T-helper 1 cell treated with Interleukin-12 subunit alpha and Interleukin-12 subunit beta and Interleukin-4 antibody, amounts not matched to agents 30 ng/mL and 1 ng/mL, for 36 hours (primary cell): Measurements from ENCODE around the gene TP53. TPM values are rescaled to one million over a fixed set of nuclear protein-coding genes. Genes with fewer than 3 reads are reported as not detected.

Experiments
- intact Hi-C: fragments of 100-400 bp; cut with micrococcal nuclease; formaldehyde crosslinking; loops from one replicate; pipeline ENCODE4 v1.15.1; 2024
- total RNA-seq: library from RNA; stranded (reverse); gene quantifications from 2 replicates; pipeline ENCODE4 v1.2.3, GENCODE V29; 2022

The TP53 gene
- total RNA-seq, 1 donor from 2014 or later, result 207 TPM

DNA sequence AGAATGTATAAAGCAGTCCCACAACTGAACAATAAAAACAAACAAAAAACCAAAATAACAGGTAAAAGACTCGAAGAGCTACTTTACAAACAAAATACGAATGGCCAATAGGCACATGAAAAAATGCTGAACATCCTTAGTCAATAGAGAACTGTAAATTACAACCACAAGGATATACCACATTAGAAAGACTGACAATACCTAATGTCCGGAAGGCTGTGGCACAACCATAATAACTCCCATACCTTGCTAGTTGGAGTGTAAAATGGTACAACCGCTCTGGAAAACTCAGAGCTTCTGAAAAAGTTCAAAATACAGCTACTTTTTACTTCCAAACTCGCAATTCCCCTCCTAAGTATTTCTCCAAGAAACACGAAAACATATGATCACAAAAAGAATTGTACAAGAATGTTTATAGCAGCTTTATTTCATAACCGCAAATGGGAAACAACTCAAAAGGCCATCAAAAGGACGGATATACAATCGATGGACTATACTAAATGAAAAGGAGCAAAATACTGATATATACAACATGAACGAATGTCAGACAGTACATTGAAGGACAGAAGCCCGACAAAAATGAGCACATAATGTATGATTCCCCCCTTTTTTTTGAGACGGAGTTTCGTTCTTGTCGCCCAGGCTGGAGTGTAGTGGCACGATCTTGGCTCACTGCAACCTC lies 2.3 kb downstream of the TP53 start:
- intact Hi-C loops, result no loop called here

DNA sequence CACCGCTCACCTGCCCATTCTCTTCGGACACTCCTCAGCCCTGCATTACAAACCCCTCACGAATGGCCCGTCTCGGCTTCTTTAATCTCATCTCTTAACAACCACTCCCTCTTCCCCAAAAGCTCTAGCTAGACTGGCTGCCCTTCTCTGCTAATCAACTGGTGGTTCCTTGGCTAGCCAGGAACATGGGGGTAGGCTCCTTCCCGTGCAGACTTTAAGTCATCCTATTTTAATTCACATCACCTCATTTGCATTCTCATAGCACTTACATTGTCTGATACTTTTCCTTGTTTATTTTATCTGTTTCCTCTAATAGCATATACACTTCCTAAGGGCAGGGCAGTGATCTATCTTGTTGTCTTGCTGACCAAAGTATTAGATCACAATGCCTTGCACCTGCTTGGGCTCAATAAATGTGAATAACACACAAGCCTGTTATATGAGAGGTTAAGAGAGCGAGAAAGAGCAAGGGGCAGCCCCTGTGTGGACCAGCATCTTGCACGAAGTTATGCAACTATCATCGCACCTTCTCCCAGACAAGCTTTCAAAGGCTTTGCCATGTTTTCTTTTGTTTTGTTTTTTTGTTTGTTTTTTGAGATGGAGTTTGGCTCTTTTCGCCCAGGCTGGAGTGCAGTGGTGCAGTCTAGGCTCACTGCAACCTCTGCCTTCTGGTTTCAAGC lies 9.8 kb downstream of the TP53 start:
- intact Hi-C loops, result loop anchor here (10.0 kb wide), 1 partner anchor 153 kb away; no protein-coding TSS in a partner anchor

DNA sequence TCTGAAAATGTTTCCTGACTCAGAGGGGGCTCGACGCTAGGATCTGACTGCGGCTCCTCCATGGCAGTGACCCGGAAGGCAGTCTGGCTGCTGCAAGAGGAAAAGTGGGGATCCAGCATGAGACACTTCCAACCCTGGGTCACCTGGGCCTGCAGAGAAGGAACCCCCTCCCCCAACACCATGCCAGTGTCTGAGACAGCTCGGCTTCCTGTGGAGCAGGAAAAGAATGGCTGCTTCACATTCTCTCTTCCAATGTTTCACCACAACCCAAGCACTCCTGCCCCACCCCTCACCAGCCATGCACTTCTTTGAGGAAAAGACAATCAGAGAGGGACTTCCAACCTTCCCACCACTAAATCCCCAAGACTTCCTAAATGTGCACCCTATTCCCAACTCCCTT lies 10.8 kb downstream of the TP53 start:
- intact Hi-C loops, result loop anchor here (10.0 kb wide), 1 partner anchor 152 kb away; no protein-coding TSS in a partner anchor

DNA sequence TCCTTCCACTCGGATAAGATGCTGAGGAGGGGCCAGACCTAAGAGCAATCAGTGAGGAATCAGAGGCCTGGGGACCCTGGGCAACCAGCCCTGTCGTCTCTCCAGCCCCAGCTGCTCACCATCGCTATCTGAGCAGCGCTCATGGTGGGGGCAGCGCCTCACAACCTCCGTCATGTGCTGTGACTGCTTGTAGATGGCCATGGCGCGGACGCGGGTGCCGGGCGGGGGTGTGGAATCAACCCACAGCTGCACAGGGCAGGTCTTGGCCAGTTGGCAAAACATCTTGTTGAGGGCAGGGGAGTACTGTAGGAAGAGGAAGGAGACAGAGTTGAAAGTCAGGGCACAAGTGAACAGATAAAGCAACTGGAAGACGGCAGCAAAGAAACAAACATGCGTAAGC lies 12.4 kb downstream of the TP53 start:
- intact Hi-C loops, result loop anchor here (10.0 kb wide), 1 partner anchor 150 kb away; no protein-coding TSS in a partner anchor

DNA sequence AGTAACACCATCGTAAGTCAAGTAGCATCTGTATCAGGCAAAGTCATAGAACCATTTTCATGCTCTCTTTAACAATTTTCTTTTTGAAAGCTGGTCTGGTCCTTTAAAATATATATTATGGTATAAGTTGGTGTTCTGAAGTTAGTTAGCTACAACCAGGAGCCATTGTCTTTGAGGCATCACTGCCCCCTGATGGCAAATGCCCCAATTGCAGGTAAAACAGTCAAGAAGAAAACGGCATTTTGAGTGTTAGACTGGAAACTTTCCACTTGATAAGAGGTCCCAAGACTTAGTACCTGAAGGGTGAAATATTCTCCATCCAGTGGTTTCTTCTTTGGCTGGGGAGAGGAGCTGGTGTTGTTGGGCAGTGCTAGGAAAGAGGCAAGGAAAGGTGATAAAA lies 14.1 kb downstream of the TP53 start:
- intact Hi-C loops, result loop anchor here (1.0 to 10.0 kb wide), 2 partner anchors 41 to 148 kb away; no protein-coding TSS in a partner anchor

DNA sequence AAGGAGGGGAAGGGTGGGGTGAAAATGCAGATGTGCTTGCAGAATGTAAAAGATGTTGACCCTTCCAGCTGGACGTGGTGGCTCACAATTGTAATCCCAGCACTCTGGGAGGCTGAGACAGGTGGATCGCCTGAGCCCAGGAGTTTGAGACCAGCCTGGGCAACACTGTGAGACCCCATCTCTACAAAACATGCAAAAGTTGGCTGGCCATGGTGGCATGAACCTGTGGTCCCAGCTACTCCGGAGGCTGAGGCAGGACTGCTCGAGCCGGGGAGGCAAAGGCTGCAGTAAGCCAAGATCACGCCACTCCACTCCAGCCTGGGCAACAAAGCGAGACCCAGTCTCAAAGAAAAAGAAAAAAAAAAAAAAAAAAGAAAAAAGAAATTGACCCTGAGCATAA lies 18.8 kb downstream of the TP53 start:
- intact Hi-C loops, result no loop called here

DNA sequence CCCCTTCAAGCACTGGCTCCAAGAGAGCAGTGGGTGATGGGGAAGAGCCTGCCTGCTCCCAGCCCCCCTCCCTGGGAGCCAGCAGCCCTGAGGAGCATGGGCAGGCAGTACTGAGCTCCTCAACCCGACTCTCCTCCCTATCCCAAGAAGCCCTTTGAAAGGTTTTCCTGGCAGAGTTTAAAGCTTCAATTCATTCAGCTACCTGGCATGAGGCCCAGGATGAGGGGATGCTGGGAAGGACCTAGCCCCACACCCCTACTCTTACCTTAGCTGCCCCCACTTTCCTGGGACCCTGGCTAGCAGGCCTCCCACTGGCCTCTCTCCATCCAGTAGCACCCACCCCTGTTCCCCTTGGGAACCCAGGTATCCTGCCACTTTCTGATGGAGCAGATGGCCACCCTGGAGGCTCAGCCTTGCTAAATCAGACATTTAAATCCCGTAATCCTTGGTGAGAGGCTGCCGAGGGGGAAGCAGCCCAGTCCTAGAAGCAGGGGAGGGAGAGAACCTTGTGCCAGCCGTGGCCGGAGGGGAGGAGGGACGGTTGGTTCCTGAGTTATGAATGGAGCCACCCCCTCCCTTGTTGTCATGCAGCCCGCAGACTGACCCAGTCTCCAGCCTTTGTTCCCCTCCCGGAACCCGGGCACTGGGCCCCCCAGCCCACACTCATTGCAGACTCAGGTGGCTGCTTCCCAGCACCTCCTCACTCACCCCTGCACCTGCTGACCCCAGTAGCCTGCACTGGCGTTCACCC lies 19.5 kb downstream of the TP53 start:
- intact Hi-C loops, result no loop called here

DNA sequence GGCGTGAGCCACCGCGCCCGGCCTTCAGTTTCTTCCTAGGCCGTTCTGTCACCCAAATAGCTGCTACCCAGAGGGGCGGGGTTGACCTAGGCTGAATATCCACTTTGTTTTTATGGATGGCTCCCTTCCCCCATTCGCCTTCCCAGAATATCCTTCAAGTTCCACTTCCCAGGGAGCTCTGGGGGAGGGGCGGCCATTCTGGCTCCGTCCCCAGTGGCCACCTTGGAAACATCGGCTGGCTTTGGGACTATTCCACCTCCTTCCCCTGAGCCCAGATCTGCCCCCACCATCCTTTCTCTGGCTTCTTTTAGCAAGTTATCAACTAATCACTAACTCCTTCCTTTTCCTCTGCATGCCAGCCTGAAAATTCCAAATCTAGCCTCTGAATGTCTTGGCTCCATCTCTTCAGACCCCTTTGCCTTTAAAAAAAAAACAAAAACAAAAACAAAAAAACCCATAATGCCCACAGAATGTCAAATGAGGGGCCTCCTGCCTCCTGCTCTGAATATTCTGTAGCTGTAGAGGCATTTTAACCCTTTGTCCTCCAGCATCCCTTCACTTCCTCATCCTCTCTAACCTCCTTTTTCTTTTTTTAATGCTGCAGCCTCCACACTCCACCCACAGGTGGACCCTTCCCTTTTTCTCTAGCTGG lies 30.2 kb downstream of the TP53 start:
- intact Hi-C loops, result no loop called here

DNA sequence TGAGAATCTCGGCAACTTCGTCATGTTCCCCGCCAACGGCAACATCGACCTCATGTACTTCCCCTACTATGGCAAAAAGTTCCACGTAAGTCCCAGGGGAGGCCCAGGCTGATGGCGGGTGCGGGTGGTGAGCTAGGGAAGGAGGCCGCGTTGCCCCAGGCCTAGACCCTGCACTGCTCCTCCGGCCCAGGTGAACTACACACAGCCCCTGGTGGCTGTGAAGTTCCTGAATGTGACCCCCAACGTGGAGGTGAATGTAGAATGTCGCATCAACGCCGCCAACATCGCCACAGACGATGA lies 31.8 kb downstream of the TP53 start:
- intact Hi-C loops, result no loop called here

DNA sequence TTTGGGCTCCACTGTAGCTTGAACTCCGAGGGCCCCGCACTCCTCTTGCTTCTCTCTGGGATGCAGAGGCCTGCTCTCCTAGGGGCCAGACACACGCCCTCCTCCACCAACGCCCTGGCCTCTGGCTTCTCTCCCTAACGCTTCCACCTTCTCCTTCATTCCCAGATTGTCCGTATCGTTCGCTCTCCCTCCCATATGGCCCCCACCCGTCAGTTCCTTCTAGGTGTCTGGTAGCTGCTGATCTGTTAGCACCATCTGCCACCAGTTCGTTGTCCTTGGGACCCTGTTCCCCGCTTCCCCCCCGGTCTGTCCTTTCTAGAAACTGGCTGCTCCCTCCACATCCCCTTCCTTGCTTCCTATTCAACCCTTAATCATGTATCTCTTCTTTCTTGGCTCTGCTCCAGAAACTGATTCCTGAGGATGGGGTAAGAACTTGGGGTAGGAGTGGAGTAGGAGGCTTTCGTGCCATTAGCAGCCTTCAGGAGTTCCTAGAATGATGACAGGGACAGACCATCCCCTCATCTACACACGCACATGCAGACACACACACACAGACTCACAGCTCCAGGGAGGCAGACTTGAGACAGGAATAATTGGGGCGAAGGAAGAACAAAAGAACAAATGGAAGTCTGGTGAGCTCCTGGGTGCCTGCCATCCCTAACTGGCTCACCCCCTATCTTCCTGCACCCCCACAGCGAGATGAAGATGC lies 32.3 kb downstream of the TP53 start:
- intact Hi-C loops, result no loop called here

DNA sequence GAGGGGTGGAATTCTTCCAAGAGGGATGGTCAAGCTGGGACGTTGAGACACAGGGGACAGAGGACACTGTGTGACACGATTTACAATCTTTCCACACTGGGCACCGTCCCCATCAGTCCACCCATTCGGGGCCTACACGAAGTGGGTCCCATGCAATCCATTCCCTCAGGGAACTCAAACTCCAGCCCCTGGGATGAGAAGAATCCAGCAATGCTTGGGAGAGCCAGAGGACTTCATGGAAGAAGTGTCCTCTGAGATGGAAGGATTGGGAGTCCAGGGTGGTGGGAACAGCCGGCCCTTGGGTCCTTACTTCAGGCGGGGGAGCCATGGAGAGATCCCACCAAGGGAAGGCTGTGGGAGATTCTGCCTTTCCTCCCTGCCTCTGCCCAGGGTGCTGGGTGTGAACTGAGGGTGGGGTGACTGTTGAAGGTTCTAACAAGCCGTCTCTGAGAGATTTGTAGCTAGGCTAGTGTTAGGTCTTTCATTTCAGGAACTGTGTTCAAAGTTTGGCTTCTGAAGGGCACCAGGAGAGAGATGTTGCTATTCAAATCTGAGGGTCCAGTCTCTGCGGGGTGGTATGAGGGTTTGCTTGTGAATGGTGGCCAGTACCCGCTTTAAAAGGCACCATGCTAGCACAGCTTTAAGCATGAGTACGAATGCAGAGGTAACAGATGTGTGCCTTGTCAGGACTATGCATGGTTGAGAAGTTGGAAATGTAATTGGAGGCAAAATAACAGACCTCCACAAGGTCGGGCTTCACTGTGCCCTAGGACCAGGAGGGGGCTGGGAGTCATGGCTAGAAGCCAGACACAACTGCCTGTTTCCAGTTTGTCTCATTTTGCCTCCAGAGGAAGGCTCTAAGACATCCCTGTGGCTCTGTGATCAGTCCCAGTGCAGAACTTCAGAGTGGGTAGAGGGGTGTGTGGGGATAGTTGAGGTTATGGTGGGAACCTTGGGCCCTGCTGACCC lies 34.6 kb downstream of the TP53 start:
- intact Hi-C loops, result no loop called here

DNA sequence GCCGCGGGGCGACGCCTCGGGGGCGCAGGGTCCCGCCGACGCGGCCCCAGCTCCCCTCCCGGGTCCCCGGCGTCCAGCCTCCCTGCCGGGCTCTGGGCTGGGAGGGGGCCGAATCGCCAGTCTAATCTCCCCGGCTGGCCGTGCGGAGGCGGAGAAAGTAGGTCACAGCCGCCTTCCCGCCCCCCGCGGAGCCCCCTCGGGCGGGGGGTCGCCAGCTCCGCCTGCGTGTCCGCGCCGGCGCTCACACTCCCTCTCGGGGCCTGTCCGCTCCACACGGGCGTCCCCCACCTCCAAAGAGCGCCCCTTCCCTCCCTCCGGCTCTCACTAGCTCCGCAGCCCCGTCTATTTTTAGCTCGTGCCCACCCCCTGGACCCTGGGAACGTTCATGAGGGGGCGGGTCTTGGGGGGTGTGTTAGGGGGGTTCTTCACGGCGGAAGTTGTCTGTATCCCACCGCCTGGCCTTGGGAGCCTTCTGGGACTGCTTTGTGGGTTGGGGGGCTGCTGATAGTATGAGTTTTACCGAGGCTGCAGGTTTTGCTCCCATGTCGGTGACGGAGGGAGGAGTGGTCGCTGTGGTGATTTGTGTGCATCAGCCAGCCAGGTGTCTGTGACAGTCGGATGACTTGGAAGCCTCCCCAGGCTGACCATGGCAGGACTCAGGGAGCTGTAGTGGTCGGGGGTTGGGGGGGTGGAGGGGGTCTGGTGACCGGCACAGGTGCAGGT lies 35.5 kb downstream of the TP53 start:
- intact Hi-C loops, result no loop called here

DNA sequence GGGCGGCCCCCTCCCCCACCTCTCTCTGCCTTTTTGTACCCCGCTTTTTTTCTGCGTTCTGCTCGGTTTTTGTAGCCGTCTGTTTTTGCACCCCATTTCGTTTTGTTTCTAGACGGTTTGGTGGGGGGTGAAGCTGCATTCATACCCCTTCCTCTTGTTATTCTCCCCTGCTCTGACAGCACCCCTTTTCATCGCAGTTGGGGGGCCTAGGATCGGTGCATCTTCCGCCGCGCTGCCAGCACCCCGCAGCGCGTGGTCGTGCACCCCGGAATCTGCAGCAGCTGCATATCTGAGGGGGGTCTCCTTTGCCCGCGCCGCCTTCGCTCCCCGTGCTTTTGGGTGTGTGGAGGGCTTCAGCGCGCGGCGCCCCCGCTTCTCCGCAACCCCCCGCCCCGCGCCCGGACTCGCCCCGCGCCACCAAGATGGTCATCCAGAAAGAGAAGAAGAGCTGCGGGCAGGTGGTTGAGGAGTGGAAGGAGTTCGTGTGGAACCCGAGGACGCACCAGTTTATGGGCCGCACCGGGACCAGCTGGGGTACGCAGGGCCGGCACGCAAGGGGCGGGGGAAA lies 36.1 kb downstream of the TP53 start:
- intact Hi-C loops, result no loop called here

DNA sequence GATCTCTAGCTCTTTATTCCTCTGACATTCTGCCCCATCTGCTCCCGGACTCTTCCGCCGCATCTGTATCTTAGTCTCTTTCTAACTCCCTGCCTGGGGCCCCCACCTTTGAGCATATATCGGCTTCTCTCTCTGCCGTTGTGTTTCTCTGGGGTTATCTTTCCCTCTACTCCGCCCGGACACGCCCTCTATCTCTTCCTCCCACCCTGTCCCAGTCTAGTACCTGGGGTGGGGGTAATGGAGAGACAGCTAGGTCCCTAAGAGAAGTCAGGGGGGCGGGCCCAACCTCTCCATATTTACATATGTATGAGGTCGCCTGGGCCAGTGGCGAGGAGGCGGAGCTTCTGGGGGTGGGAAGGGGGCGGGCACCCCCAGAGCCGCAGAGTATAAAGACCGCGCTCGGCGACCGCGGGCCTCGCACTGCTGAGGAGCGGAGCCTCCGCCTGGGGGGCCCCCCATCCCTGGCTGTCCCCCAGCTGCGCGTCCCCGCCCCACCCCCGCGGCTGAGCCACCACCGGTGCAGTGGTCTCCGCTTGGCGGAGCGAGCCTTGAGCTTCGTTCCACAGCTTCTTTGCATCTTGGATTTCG lies 36.7 kb downstream of the TP53 start, which contains the start of gene ATP1B2:
Gene ATP1B2, plus strand, starts transcription at position 418 of the 588 bp plus-strand sequence. CDS start 593 bp downstream, outside the sequence.
- intact Hi-C loops, result loop anchor here (1.0 kb wide), 6 partner anchors 8 to 343 kb away; partner anchors contain the start of genes EIF5A, SAT2 and TMEM102

DNA sequence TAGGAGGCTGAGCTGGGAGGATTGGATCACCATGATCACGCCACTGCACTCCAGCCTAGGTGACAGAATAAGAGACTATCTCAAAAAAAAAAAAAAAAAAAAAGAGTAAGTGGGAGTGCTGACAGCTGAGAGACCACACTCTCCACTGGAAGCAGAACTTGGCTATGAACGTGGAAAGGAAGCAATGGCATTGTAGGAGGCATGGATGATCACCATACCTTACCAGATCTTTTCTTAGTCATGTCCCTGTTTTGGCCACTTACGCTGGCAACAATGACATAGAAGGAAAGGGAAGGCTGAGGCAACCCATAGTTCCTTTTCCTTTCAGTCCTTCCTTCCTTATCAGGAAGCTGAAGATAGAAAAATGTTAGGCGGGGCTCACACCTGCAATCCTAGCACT lies 40.3 kb downstream of the TP53 start:
- intact Hi-C loops, result no loop called here

DNA sequence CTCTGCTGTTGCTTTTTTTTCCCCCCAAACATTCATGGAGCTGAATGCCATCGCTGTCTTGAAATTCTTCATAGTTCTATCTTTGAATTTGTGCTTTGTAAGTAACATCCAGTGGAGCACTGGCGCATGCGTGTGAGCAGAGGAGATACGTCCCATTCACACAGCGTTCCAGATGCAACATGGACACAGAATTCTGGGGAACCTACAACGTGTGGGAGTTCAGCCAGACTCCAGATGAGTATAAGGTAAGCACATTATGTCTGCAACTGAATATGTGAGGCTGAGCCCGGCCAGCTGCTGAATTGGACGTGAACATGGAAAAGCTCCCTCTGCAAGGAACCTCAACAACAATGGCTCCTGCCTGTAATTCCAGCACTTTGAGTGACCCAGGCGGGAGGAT lies 40.8 kb downstream of the TP53 start:
- intact Hi-C loops, result no loop called here

DNA sequence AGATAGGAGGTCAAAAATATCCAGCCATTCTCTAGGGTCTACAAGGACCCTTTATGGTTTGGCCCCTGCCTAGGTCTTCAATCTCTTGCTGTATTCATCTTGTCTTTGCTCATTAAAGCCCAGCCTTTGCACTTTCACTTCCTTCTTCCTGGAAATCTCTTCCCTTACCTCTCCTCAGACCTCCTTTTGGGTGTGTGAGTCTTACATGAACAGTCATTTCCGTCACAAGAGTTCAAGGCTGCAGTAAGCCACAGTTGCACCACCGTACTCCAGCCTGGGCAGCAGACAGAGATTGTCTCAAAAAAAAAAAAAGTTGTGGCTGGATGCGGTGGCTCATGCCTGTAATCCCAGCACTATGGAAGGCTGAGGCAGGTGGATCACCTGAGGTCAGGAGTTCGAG lies 42.5 kb downstream of the TP53 start:
- intact Hi-C loops, result no loop called here

DNA sequence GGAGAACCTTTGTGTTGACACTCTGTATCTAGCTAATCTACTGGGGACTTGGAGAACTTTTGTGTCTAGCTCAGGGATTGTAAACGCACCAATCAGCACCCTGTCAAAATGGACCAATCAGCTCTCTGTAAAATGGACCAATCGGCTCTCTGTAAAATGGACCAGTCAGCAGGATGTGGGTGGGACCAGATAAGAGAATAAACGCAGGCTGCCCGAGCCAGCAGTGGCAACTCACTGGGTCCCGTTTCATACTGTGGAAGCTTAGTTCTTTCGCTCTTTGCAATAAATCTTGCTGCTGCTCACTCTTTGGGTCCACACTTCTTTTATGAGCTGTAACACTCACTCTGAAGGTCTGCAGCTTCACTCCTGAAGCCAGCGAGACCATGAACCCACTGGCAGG lies 45.7 kb downstream of the TP53 start:
- intact Hi-C loops, result loop anchor here (1.0 to 2.0 kb wide), 3 partner anchors 8 to 45 kb away; partner anchors contain the start of genes ATP1B2 and TP53
